Lower leg skin (tissue), 4 donors: ENCODE results near the gene THYN1. TPM values are rescaled to one million over a fixed set of nuclear protein-coding genes. Genes with fewer than 3 reads are reported as not detected.
A peak's percentile ranks its signal among the peaks of the same experiment; 100 is the strongest.
"Not testable (repeated sequence)": the region's sequence is repeated elsewhere in the genome, so short reads cannot be mapped to it uniquely, and the experiment has no call there.

ENCODE experiments used
- DNase-seq, 2 donors: peaks; one replicate each; pipeline ENCODE4 v3.0.0-alpha.2; 2019; ENCODE audit warnings: low spot score in 2 of 2
- H3K4me3 ChIP-seq: fragments of 200-600 bp; sonication (generic); 2 replicates; pipeline ENCODE4 v1.5.1; 2017; ENCODE audit warnings: mild to moderate bottlenecking, low read depth; ENCODE audit not compliant: poor library complexity, severe bottlenecking
- POLR2A ChIP-seq, 2 donors: fragments of 450-650 bp; IDR thresholded peaks; one replicate each; pipeline ENCODE4 v1.6.1; 2016 to 2017; ENCODE audit warnings: antibody characterized with exemption in 2 of 2, mild to moderate bottlenecking in 1 of 2, moderate library complexity in 1 of 2
- WGBS, 2 donors: methylation state at CpG; one replicate each; pipeline ENCODE4 v1.1.5; 2018; 5-methylcytosine and 5-hydroxymethylcytosine counted together
- intact Hi-C: fragments of 100-400 bp; cut with DNase I; formaldehyde crosslinking; loops from one replicate; pipeline ENCODE4 v1.15.0; 2023; ENCODE audit warnings: low total_unique reads
- total RNA-seq, 4 donors: library from RNA; depleted of rRNA; stranded (reverse); fragments of >200 nt; gene quantifications; one replicate each; pipeline ENCODE4 v1.1.0, GENCODE V29; 2016
- TF ChIP-seq, protein P1 (sequence below), 3 donors: fragments of 450-650 bp; IDR thresholded peaks; one replicate each; pipeline ENCODE4 v1.5.1; 2016; ENCODE audit warnings: antibody characterized with exemption in 3 of 3, mild to moderate bottlenecking in 3 of 3, moderate library complexity in 2 of 3

THYN1 gene
- total RNA-seq, 4 donors from 2014 or later = 9.1 to 35.7 (median 26.2) TPM

DNA sequence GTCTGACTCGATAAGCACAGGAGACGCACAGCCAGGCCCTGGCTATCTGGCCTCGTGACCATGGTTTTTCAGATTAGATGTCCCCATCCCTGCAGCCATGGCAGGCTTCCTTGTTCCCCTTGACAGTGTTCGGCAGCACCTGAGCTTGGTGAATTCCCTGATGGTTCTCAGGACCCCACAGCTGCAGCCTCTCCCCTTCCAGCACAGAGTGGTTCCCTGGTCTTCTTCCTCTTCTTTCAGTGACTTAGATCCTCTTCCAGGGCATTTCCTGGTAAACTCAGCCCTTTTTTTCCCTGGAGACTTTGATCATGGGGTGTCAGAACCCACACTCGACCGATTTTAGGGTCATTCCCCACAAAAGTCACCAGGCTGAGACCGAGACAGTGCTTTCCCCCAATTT, 37.5 kb upstream of the THYN1 start:
- WGBS, 2 donors = 87 to 90% methylated on average over 7 of the region's 7 CpGs
- H3K4me3 ChIP-seq = no peak overlapping the region
- DNase-seq = peak in 1 of 2 donors; percentile 54
- TF ChIP-seq, protein P1, sequence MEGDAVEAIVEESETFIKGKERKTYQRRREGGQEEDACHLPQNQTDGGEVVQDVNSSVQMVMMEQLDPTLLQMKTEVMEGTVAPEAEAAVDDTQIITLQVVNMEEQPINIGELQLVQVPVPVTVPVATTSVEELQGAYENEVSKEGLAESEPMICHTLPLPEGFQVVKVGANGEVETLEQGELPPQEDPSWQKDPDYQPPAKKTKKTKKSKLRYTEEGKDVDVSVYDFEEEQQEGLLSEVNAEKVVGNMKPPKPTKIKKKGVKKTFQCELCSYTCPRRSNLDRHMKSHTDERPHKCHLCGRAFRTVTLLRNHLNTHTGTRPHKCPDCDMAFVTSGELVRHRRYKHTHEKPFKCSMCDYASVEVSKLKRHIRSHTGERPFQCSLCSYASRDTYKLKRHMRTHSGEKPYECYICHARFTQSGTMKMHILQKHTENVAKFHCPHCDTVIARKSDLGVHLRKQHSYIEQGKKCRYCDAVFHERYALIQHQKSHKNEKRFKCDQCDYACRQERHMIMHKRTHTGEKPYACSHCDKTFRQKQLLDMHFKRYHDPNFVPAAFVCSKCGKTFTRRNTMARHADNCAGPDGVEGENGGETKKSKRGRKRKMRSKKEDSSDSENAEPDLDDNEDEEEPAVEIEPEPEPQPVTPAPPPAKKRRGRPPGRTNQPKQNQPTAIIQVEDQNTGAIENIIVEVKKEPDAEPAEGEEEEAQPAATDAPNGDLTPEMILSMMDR (IDR thresholded peaks at IDR 0.05) = no peak
- TF ChIP-seq POLR2A (IDR thresholded peaks at IDR 0.05) = no peak
- intact Hi-C loops = no loop called here

DNA sequence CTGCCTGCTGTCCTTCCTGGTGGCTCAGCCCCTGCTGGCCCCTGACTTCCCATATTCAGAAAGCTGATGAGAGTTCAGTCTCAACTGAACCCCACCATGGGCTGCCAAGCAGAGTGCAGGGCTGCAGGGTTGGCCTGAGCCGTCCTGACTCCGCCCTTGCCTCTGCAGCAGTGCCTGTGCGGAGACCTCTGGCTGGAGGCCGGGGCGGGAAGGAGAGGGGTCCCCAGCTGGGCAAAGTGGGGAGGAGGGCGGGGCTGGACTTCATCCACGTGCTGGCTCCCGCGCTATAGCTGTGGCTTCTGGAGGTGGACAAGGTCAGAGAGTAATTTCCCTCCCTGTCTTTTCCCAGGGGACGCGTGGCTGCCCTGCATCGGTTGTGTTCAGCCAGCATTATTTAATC, 36.6 kb upstream of the THYN1 start:
- TF ChIP-seq, protein P1 (IDR thresholded peaks at IDR 0.05) = no peak
- no peak for TF ChIP-seq POLR2A (IDR thresholded peaks at IDR 0.05)
- DNase-seq = peak in 1 of 2 donors; percentile 84
- intact Hi-C loops = no loop called here
- no peak overlapping the region for H3K4me3 ChIP-seq
- 47 to 60% methylated on average over 9 to 12 of the region's 12 CpGs for WGBS, 2 donors

DNA sequence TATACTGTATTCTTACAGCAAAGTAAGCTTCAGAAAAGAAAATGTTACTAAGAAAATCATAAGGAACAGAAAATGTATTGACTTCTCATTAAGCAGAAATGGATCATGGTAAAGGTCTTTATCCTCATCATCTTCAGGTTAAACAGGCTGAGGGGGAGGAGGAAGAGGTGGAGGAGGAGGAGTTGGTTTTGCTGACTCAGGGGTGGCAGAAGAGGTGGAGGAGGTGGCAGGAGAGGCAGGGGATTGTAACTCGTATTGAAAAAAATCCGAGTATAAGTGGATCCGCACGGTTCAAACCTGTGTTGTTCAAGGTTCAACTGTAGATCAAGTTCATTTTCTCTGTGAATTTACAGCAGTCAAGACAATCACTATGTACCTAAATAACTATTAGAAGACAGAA, 36.0 kb upstream of the THYN1 start:
- H3K4me3 ChIP-seq = no peak overlapping the region
- TF ChIP-seq, protein P1 (IDR thresholded peaks at IDR 0.05) = no peak
- no peak for TF ChIP-seq POLR2A (IDR thresholded peaks at IDR 0.05)
- intact Hi-C loops = no loop called here
- WGBS, 2 donors = 79 to 85% methylated on average over 4 of the region's 4 CpGs
- no peak for DNase-seq

DNA sequence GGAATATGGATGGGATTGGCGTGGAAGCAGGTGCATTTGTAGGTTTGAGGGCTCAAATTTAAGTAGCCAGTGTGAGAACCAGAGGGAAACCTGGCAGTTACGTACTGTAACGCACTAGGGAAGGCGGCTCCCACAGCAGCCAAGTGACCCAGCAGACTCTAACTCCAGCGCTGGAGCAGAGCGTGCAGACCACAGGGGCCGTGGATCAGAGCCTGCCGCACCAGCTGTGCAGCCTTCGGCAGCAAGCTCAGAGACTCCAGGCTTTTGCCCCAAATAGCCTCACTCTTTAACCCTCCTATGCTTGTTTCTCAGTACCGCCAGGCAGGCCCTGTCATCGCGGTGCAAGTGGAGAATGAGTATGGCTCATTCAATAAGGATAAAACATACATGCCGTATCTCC, 35.3 kb upstream of the THYN1 start:
- H3K4me3 ChIP-seq = no peak overlapping the region
- 89 to 96% methylated on average over 10 to 13 of the region's 13 CpGs for WGBS, 2 donors
- TF ChIP-seq, protein P1 (IDR thresholded peaks at IDR 0.05) = no peak
- no peak for TF ChIP-seq POLR2A (IDR thresholded peaks at IDR 0.05)
- peak in 1 of 2 donors; percentile 57 for DNase-seq
- intact Hi-C loops = no loop called here

DNA sequence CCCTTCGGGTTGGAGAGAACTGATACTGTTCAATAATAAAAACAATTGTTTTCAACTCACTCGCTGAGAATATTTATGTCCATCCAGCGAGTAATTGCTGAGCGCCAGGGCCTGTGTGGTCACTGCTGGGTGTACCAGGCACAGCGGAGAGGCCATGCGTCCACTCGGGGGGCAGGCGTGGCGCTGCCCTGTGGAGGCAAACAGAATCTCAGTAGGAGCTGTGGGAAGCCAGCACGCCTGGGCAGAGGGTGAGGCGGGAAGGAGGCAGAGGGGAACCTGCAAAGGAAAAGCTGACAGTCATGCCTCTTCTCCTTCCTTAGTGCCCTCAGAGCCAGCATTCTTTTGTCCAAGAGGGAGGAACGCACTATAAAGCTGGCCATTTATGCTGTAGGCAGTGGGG, 34.4 kb upstream of the THYN1 start:
- DNase-seq = peak in 1 of 2 donors; percentile 65
- 87 to 92% methylated on average over 12 of the region's 12 CpGs for WGBS, 2 donors
- intact Hi-C loops = no loop called here

DNA sequence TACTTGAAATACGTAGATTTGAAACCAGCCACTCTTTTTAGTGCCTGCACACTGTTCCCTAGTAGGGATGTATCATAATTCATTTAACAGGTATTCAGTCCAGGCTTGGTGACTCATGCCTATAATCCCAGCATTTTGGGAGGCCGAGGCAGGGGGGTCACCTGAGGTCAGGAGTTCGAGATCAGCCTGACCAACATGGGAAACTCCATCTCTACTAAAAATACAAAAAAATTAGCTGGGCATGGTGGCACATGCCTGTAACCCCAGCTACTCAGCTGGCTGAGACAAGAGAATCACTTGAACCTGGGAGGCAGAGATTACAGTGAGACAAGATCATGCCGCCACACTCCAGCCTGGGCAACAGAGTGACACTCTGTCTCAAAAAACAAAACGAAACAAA, 31.2 kb upstream of the THYN1 start:
- WGBS, 2 donors = 73 to 81% methylated on average over 5 of the region's 5 CpGs
- intact Hi-C loops, H3K4me3 ChIP-seq: not testable (repeated sequence)
- DNase-seq = peak in 1 of 2 donors; percentile 56

More for the DNA sequence above, 34.4 kb upstream of the THYN1 start:
- TF ChIP-seq, protein P1 (IDR thresholded peaks at IDR 0.05) = no peak
- TF ChIP-seq POLR2A (IDR thresholded peaks at IDR 0.05) = no peak
- H3K4me3 ChIP-seq = no peak overlapping the region
